SK-N-SH treated with all-trans-retinoic acid at 6 μM for 48 hours (cell line): ENCODE results near the gene NRF1.

Source experiments
- ARNTL ChIP-seq: fragments of 450-650 bp; formaldehyde crosslinking; IDR thresholded peaks from 2 replicates; pipeline ENCODE4 v1.5.0; 2020; ENCODE audit warnings: low read depth, mild to moderate bottlenecking, moderate library complexity, borderline replicate concordance
- PPARA ChIP-seq: fragments of 250-450 bp; sonication (Bioruptor Pico); IDR thresholded peaks from 2 replicates; pipeline ENCODE4 v1.5.0; 2020; ENCODE audit warnings: mild to moderate bottlenecking, borderline replicate concordance
- RARB ChIP-seq: fragments of 250-450 bp; sonication (Bioruptor Pico); IDR thresholded peaks from 2 replicates; pipeline ENCODE4 v1.8.0; 2021; ENCODE audit warnings: mild to moderate bottlenecking, moderate library complexity
- SNAI2 ChIP-seq: fragments of 250-450 bp; sonication (Bioruptor Pico); IDR thresholded peaks from 2 replicates; pipeline ENCODE4 v1.5.0; 2020; ENCODE audit warnings: mild to moderate bottlenecking, moderate library complexity
- TOX ChIP-seq: fragments of 250-450 bp; sonication (Bioruptor Pico); IDR thresholded peaks from 2 replicates; pipeline ENCODE4 v1.8.0; 2021; ENCODE audit warnings: mild to moderate bottlenecking, moderate library complexity, borderline replicate concordance
- ZC3H10 ChIP-seq: fragments of 250-450 bp; sonication (Bioruptor Pico); IDR thresholded peaks from 2 replicates; pipeline ENCODE4 v1.5.1; 2021; ENCODE audit warnings: mild to moderate bottlenecking, moderate library complexity
- ZFP30 ChIP-seq: fragments of 450-650 bp; formaldehyde crosslinking; IDR thresholded peaks from 2 replicates; pipeline ENCODE4 v1.5.0; 2022; ENCODE audit warnings: mild to moderate bottlenecking, moderate library complexity
- ZNF8 ChIP-seq: fragments of 450-650 bp; formaldehyde crosslinking; IDR thresholded peaks from 2 replicates; pipeline ENCODE4 v1.5.0; 2020; ENCODE audit warnings: mild to moderate bottlenecking, moderate library complexity
- TF ChIP-seq, protein P1 (sequence below): fragments of 250-450 bp; sonication (Bioruptor Pico); IDR thresholded peaks from 2 replicates; pipeline ENCODE4 v1.8.0; 2021; ENCODE audit warnings: low read depth, mild to moderate bottlenecking, moderate library complexity, borderline replicate concordance
- TF ChIP-seq, protein P2 (sequence below): fragments of 250-450 bp; sonication (Bioruptor Pico); IDR thresholded peaks from 2 replicates; pipeline ENCODE4 v1.5.1; 2020; ENCODE audit warnings: low read depth, mild to moderate bottlenecking, moderate library complexity
- TF ChIP-seq, protein P3 (sequence below): fragments of 250-450 bp; sonication (Bioruptor Pico); IDR thresholded peaks from 2 replicates; pipeline ENCODE4 v1.5.0; 2020; ENCODE audit warnings: mild to moderate bottlenecking, moderate library complexity
- TF ChIP-seq, protein P4 (sequence below): fragments of 250-450 bp; sonication (Bioruptor Pico); IDR thresholded peaks from 2 replicates; pipeline ENCODE4 v1.8.0; 2020; ENCODE audit warnings: mild to moderate bottlenecking, moderate library complexity, borderline replicate concordance

DNA sequence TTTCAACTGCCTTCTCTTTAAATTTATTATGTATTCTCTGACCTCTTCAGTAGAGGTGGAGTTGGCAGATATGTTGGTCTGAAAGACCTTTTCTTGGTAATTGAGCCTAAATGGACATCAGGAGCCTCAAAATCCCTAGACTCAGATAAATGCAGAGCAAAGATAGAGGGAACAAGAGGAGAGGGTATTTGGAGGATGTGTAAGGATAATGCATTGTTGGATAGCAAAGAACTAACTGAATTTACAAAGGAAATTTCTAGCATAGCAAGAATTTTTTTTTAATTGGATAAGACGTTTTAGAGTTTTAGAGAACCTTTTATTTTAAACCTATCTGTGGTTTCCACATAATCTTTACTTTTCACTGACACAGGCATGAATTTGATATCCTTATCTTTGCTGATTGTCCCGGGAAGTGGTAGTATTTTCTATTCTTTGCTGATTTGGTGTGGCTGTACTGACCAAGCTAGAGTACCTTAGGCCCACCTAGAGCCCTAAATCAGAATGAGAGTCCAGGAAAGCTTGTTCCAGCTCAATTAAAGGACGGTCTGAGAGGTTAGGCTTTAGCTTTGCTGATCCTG, 91.3 kb downstream of the NRF1 start:
- TF ChIP-seq ZC3H10 (no peak), ARNTL (CRISPR knock-in tag) (no peak), RARB (CRISPR knock-in tag) (no peak), TOX (CRISPR knock-in tag) (no peak), PPARA (no peak), ZFP30 (CRISPR knock-in tag) (no peak), ZNF8 (CRISPR knock-in tag) (no peak), SNAI2 (no peak)
- TF ChIP-seq, protein P1, sequence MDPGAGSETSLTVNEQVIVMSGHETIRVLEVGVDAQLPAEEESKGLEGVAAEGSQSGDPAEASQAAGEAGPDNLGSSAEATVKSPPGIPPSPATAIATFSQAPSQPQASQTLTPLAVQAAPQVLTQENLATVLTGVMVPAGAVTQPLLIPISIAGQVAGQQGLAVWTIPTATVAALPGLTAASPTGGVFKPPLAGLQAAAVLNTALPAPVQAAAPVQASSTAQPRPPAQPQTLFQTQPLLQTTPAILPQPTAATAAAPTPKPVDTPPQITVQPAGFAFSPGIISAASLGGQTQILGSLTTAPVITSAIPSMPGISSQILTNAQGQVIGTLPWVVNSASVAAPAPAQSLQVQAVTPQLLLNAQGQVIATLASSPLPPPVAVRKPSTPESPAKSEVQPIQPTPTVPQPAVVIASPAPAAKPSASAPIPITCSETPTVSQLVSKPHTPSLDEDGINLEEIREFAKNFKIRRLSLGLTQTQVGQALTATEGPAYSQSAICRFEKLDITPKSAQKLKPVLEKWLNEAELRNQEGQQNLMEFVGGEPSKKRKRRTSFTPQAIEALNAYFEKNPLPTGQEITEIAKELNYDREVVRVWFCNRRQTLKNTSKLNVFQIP (CRISPR knock-in tag), result no peak
- TF ChIP-seq, protein P2, sequence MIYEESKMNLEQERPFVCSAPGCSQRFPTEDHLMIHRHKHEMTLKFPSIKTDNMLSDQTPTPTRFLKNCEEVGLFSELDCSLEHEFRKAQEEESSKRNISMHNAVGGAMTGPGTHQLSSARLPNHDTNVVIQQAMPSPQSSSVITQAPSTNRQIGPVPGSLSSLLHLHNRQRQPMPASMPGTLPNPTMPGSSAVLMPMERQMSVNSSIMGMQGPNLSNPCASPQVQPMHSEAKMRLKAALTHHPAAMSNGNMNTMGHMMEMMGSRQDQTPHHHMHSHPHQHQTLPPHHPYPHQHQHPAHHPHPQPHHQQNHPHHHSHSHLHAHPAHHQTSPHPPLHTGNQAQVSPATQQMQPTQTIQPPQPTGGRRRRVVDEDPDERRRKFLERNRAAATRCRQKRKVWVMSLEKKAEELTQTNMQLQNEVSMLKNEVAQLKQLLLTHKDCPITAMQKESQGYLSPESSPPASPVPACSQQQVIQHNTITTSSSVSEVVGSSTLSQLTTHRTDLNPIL (CRISPR knock-in tag), result no peak
- TF ChIP-seq, protein P3, sequence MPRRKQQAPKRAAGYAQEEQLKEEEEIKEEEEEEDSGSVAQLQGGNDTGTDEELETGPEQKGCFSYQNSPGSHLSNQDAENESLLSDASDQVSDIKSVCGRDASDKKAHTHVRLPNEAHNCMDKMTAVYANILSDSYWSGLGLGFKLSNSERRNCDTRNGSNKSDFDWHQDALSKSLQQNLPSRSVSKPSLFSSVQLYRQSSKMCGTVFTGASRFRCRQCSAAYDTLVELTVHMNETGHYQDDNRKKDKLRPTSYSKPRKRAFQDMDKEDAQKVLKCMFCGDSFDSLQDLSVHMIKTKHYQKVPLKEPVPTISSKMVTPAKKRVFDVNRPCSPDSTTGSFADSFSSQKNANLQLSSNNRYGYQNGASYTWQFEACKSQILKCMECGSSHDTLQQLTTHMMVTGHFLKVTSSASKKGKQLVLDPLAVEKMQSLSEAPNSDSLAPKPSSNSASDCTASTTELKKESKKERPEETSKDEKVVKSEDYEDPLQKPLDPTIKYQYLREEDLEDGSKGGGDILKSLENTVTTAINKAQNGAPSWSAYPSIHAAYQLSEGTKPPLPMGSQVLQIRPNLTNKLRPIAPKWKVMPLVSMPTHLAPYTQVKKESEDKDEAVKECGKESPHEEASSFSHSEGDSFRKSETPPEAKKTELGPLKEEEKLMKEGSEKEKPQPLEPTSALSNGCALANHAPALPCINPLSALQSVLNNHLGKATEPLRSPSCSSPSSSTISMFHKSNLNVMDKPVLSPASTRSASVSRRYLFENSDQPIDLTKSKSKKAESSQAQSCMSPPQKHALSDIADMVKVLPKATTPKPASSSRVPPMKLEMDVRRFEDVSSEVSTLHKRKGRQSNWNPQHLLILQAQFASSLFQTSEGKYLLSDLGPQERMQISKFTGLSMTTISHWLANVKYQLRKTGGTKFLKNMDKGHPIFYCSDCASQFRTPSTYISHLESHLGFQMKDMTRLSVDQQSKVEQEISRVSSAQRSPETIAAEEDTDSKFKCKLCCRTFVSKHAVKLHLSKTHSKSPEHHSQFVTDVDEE, result no peak
- TF ChIP-seq, protein P4, sequence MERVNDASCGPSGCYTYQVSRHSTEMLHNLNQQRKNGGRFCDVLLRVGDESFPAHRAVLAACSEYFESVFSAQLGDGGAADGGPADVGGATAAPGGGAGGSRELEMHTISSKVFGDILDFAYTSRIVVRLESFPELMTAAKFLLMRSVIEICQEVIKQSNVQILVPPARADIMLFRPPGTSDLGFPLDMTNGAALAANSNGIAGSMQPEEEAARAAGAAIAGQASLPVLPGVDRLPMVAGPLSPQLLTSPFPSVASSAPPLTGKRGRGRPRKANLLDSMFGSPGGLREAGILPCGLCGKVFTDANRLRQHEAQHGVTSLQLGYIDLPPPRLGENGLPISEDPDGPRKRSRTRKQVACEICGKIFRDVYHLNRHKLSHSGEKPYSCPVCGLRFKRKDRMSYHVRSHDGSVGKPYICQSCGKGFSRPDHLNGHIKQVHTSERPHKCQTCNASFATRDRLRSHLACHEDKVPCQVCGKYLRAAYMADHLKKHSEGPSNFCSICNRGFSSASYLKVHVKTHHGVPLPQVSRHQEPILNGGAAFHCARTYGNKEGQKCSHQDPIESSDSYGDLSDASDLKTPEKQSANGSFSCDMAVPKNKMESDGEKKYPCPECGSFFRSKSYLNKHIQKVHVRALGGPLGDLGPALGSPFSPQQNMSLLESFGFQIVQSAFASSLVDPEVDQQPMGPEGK (CRISPR knock-in tag), result no peak
